Measurements from ENCODE around the gene DRD2.

DRD2 gene

DNA sequence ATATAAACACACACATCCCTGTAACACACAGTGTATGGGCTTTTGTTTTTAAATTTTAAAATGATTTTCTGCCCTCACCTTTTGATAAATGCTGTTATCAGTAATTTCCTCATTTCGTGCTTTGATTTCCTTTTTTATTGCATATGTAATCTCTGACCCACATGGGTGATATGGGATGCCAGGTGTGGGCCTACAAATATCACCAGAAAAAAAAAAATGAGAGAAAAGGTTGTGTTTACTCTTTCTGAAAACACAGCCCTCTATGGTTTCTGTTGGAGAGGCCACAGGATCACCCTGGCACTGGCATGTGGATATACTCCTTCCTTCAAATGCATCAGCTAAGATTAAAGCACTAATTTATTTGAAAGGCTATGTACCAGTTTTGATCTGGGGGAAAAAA, 17.0 kb downstream of the DRD2 start:
- DNase-seq (ENCODE audit: extremely low read depth, insufficient read length), result no peak
- Histone ChIP-seq H3K27me3 (replicated peaks; ENCODE audit: control insufficient read depth, insufficient read depth, low read length) (peaks cover 1% of the 10 kb centered on the region), H3K36me3 (ENCODE audit: control insufficient read depth, insufficient read depth, low read length) (no peaks in the 10 kb centered on the region), H3K4me3 (replicated peaks; ENCODE audit: low read depth, low read length) (no peak overlapping the region)
- TF ChIP-seq, protein P1, sequence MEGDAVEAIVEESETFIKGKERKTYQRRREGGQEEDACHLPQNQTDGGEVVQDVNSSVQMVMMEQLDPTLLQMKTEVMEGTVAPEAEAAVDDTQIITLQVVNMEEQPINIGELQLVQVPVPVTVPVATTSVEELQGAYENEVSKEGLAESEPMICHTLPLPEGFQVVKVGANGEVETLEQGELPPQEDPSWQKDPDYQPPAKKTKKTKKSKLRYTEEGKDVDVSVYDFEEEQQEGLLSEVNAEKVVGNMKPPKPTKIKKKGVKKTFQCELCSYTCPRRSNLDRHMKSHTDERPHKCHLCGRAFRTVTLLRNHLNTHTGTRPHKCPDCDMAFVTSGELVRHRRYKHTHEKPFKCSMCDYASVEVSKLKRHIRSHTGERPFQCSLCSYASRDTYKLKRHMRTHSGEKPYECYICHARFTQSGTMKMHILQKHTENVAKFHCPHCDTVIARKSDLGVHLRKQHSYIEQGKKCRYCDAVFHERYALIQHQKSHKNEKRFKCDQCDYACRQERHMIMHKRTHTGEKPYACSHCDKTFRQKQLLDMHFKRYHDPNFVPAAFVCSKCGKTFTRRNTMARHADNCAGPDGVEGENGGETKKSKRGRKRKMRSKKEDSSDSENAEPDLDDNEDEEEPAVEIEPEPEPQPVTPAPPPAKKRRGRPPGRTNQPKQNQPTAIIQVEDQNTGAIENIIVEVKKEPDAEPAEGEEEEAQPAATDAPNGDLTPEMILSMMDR (IDR thresholded peaks at IDR 0.05; ENCODE audit: insufficient read depth, low read length, poor library complexity, severe bottlenecking), result no peak

DNA sequence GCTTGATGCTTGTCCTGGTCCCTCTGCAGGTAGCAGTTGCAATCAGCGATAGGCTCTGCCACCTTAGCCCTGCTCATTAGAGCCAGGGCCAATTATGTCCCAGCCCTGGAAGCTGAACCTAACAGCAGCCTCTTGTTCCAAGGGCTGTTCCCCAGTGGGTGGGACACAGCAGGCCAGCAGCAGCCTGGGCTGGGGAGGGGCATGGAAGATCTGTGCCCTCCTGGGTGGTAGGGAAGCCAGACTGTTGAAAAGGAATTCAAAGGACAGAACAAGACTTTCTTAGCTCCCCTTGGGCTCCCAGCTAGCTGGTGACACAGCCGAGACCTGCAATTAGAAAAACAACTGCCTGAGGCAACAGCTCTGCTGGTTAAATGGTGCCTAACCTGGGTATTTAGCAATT, 17.4 kb downstream of the DRD2 start:
- Histone ChIP-seq H3K36me3 (ENCODE audit: control insufficient read depth, insufficient read depth, low read length) (no peaks in the 10 kb centered on the region), H3K27me3 (replicated peaks; ENCODE audit: control insufficient read depth, insufficient read depth, low read length) (peaks cover 1% of the 10 kb centered on the region), H3K4me3 (replicated peaks; ENCODE audit: low read depth, low read length) (no peak overlapping the region)
- TF ChIP-seq, protein P1 (IDR thresholded peaks at IDR 0.05; ENCODE audit: insufficient read depth, low read length, poor library complexity, severe bottlenecking), result no peak
- no peak for DNase-seq (ENCODE audit: extremely low read depth, insufficient read length)

DNA sequence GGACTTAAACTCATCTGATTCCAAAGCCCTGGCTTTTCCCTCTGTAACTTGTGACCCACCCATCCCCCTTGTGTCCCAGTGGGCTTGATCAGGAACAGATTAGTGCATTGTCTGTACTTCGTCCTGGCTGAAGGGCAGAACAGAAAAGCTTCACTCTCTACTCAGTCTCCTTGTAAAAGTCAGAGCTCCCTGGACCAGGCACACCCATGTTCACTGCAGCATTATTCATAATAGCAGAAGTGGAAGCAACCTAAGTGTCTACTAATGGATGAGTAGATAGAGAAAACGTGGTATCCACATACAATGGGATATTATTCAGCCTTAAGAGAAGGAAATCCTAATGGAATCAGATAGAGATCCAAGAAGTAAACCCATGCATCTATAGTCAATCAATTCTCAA, 20.7 kb downstream of the DRD2 start:
- TF ChIP-seq, protein P1 (IDR thresholded peaks at IDR 0.05; ENCODE audit: insufficient read depth, low read length, poor library complexity, severe bottlenecking), result no peak
- no peak for DNase-seq (ENCODE audit: extremely low read depth, insufficient read length)
- no peak overlapping the region for H3K4me3 ChIP-seq (replicated peaks; ENCODE audit: low read depth, low read length)
- H3K36me3 ChIP-seq (ENCODE audit: control insufficient read depth, insufficient read depth, low read length), result no peaks in the 10 kb centered on the region
- H3K27me3 ChIP-seq (replicated peaks; ENCODE audit: control insufficient read depth, insufficient read depth, low read length), result no peaks in the 10 kb centered on the region; the same call in 1 of the 2 replicates

DNA sequence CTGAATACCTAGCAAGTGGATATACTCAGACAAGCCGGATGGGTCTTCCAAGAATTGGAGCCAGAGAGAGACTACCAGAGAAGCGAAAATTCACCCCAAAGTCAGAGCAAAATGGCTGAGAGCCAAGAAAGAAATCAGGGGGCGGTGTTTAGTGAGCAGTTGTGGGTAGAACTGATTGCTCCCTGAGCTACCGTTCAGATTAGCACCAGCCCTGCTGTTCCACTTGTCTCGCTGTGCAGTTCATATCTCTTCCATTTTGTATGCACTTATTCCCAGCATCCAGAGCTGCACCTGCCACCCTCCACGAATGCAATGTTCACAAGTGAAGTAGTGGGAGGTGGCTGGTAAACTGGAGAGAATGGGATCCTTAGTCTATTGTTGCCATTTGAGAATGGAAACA, 25.5 kb downstream of the DRD2 start:
- no peak overlapping the region for H3K4me3 ChIP-seq (replicated peaks; ENCODE audit: low read depth, low read length)
- TF ChIP-seq, protein P1 (IDR thresholded peaks at IDR 0.05; ENCODE audit: insufficient read depth, low read length, poor library complexity, severe bottlenecking), result no peak
- DNase-seq (ENCODE audit: extremely low read depth, insufficient read length), result no peak
- H3K36me3 ChIP-seq (ENCODE audit: control insufficient read depth, insufficient read depth, low read length), result no peaks in the 10 kb centered on the region
- peaks cover 3% of the 10 kb centered on the region for H3K27me3 ChIP-seq (replicated peaks; ENCODE audit: control insufficient read depth, insufficient read depth, low read length)

DNA sequence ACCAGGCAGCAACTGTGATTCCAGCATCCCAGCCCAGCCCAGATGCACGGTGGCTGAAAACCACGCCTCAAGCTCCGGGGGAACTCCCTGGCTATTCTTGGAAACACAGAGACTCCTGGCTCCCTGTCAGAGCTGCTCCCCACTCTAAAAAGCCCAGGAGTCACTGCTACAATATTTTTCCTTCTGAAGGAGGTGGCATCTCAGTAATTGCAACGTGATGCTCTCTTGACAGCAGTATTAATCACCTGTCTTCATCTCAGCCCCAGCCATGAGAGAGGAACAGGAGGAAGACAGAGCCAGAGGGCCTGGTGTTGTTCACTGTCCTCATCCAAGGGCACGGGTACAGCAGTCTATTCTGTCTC, 26.9 kb downstream of the DRD2 start:
- TF ChIP-seq, protein P1 (IDR thresholded peaks at IDR 0.05; ENCODE audit: insufficient read depth, low read length, poor library complexity, severe bottlenecking), result no peak
- no peak for DNase-seq (ENCODE audit: extremely low read depth, insufficient read length)
- no peak overlapping the region for H3K4me3 ChIP-seq (replicated peaks; ENCODE audit: low read depth, low read length)
- peaks cover 3% of the 10 kb centered on the region for H3K27me3 ChIP-seq (replicated peaks; ENCODE audit: control insufficient read depth, insufficient read depth, low read length)
- H3K36me3 ChIP-seq (ENCODE audit: control insufficient read depth, insufficient read depth, low read length), result no peaks in the 10 kb centered on the region

DNA sequence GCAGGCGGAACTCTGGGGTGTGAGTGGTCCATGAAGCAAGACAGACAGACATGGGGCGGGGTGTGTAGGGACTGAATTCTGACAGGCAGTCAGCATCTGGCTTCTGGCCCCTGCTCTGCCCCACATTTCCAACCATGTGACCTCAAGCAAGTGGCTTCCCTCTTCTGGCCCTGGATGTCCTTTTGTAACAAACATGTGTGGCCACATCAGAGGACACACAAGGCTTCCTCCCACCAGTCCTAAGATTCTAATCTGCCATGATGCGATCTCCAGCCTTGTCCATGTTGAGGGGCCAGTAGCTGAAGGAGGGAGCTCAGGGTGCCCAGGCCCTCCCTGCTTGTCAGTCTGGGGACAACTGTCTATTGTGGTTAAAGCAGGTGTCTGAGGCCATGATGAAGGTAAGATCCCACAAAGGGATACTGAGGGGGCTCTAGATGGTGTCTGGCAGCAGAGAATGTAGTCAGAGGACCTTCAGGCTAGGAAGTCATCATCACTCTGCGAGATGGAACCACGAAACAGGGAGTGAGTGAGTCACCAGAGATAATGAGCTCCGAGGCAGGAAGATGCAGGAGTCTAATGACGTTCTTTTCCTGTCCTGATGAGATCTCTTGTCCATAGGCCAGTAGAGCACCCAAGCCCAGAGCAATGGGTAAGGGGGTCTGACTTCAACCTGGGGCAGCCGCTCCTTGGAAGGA, 27.4 kb downstream of the DRD2 start:
- TF ChIP-seq, protein P1 (IDR thresholded peaks at IDR 0.05; ENCODE audit: insufficient read depth, low read length, poor library complexity, severe bottlenecking), result no peak
- Histone ChIP-seq H3K27me3 (replicated peaks; ENCODE audit: control insufficient read depth, insufficient read depth, low read length) (peaks cover 3% of the 10 kb centered on the region), H3K4me3 (replicated peaks; ENCODE audit: low read depth, low read length) (no peak overlapping the region), H3K36me3 (ENCODE audit: control insufficient read depth, insufficient read depth, low read length) (no peaks in the 10 kb centered on the region)
- DNase-seq (ENCODE audit: extremely low read depth, insufficient read length), result no peak

Data from GM06990 (cell line).